Endothelial cell of umbilical vein (primary cell): ENCODE data around the gene MOB2. TPM values are rescaled to one million over a fixed set of nuclear protein-coding genes. Genes with fewer than 3 reads are reported as not detected.

Experiments used
- BruUV-seq: library from RNA; stranded (reverse); fragments of 400-500 nt; replicated peaks from 2 replicates; lab custom pipeline; 2021; lab: Mats Ljungman, UMichigan
- CTCF ChIA-PET: fragments of 300-600, 350-600 bp; sonication (Branson Sonifier 250); formaldehyde crosslinking; loops from one replicate; lab custom pipeline; 2021; ENCODE audit warnings: antibody characterized with exemption, inconsistent platforms; lab: Charles Lee
- POLR2A ChIA-PET: fragments of 300-600, 350-600 bp; sonication (Branson Sonifier 250); formaldehyde crosslinking; loops from one replicate; lab custom pipeline; 2021; ENCODE audit warnings: antibody characterized with exemption, inconsistent platforms; lab: Charles Lee
- DNase-seq: peaks from one replicate; pipeline ENCODE4 v3.0.0-alpha.2; 2011; ENCODE audit warnings: low read depth, low spot score
- FAIRE-seq: peaks from 2 replicates; lab custom pipeline; 2011; peaks lifted over from hg19 to GRCh38; lab: Jason Lieb, UNC
- H2AFZ ChIP-seq: 2 replicates; pipeline ENCODE4 v1.6.0; 2012; ENCODE audit warnings: low read depth, low read length, control low read depth, inconsistent platforms
- H3K27ac ChIP-seq: 2 replicates; pipeline ENCODE4 v1.5.1; 2011; ENCODE audit warnings: low read depth, mild to moderate bottlenecking, control low read depth, low read length, moderate library complexity; ENCODE audit not compliant: insufficient read depth
- H3K27me3 ChIP-seq, 2 experiments: 2 replicates each; pipeline versions ENCODE4 v1.6.0 to v1.6.1; 2011; ENCODE audit warnings: low read length in 2 of 2, mixed read lengths in 1 of 2; ENCODE audit not compliant: control insufficient read depth in 2 of 2, insufficient read depth in 2 of 2
- H3K36me3 ChIP-seq, 2 experiments: 2 replicates in 1 of 2; 3 replicates in 1 of 2; pipeline ENCODE4 v1.5.1; 2011; ENCODE audit warnings: low read length in 2 of 2, mild to moderate bottlenecking in 1 of 2, moderate library complexity in 1 of 2; ENCODE audit not compliant: control insufficient read depth in 2 of 2, insufficient read depth in 2 of 2; ENCODE audit errors: extremely low read depth in 1 of 2
- H3K4me1 ChIP-seq: 3 replicates; pipeline ENCODE4 v1.5.1; 2011; ENCODE audit warnings: mild to moderate bottlenecking, low read length; ENCODE audit not compliant: control insufficient read depth, insufficient read depth; ENCODE audit errors: extremely low read depth
- H3K4me2 ChIP-seq: 2 replicates; pipeline ENCODE4 v1.6.1; 2011; ENCODE audit warnings: low read length, control low read depth, mixed read lengths; ENCODE audit not compliant: insufficient read depth
- H3K4me3 ChIP-seq, 3 experiments: fragments of 200-600 bp in 1 of 3; sonication (generic), shearing (Covaris generic) in 1 of 3; replicated peaks in 1 of 3; 2 replicates each; pipeline ENCODE4 v1.5.1; 2011 to 2016; ENCODE audit warnings: control low read depth in 3 of 3, low read length in 3 of 3, mild to moderate bottlenecking in 2 of 3, inconsistent platforms in 1 of 3, low read depth in 1 of 3, moderate library complexity in 1 of 3; ENCODE audit not compliant: insufficient read depth in 1 of 3
- H3K79me2 ChIP-seq: 2 replicates; pipeline ENCODE4 v1.6.0; 2012; ENCODE audit warnings: low read length, inconsistent platforms; ENCODE audit not compliant: control insufficient read depth, insufficient read depth
- H3K9ac ChIP-seq: replicated peaks from 2 replicates; pipeline ENCODE3; 2011; ENCODE audit warnings: low read length, control low read depth; ENCODE audit not compliant: insufficient read depth; ENCODE audit errors: extremely low read depth
- H3K9me1 ChIP-seq: replicated peaks from 3 replicates; pipeline ENCODE4 v1.6.0; 2011; ENCODE audit warnings: mild to moderate bottlenecking, low read length; ENCODE audit not compliant: control insufficient read depth, insufficient read depth; ENCODE audit errors: extremely low read depth
- H3K9me3 ChIP-seq: replicated peaks from 2 replicates; pipeline ENCODE4 v1.5.1; 2012; ENCODE audit warnings: low read length, inconsistent platforms; ENCODE audit not compliant: control insufficient read depth, insufficient read depth
- H4K20me1 ChIP-seq: replicated peaks from 2 replicates; pipeline ENCODE3; 2011; ENCODE audit warnings: mild to moderate bottlenecking, low read length; ENCODE audit not compliant: control insufficient read depth, insufficient read depth; ENCODE audit errors: extremely low read depth
- EZH2 ChIP-seq: IDR thresholded peaks from 2 replicates; pipeline ENCODE4 v1.6.1; 2012; ENCODE audit warnings: borderline replicate concordance, low read depth, mild to moderate bottlenecking, moderate library complexity, low read length, inconsistent platforms; ENCODE audit not compliant: severe bottlenecking
- FOS ChIP-seq: IDR thresholded peaks from 2 replicates; pipeline ENCODE4 v1.6.1; 2011; ENCODE audit warnings: mild to moderate bottlenecking, low read length, moderate library complexity, borderline replicate concordance; ENCODE audit not compliant: insufficient read depth
- GATA2 ChIP-seq: IDR thresholded peaks from 2 replicates; pipeline ENCODE4 v1.7.0; 2011; ENCODE audit warnings: low read depth, mild to moderate bottlenecking, moderate library complexity, mixed read lengths, low read length; ENCODE audit not compliant: insufficient read length, insufficient read depth
- JUN ChIP-seq: IDR thresholded peaks from 2 replicates; pipeline ENCODE4 v1.6.1; 2011; ENCODE audit warnings: borderline replicate concordance, low read depth; ENCODE audit not compliant: insufficient read length, insufficient read depth
- MYC ChIP-seq: IDR thresholded peaks from one replicate; pipeline ENCODE4 v1.6.1; 2011; ENCODE audit warnings: mild to moderate bottlenecking, low read depth, low read length
- POLR2A ChIP-seq: IDR thresholded peaks from 2 replicates; pipeline ENCODE4 v1.6.1; 2012; ENCODE audit warnings: low read depth, mild to moderate bottlenecking, control low read depth, low read length
- POLR2AphosphoS5 ChIP-seq: IDR thresholded peaks from 2 replicates; pipeline ENCODE4 v1.6.1; 2012; ENCODE audit warnings: low read depth, mild to moderate bottlenecking, control low read depth, low read length, moderate library complexity; ENCODE audit not compliant: insufficient read depth
- dilution Hi-C: fragments of 300-500 bp; cut with MboI; formaldehyde crosslinking; loops from one replicate; pipeline ENCODE4 v1.15.0; 2019; ENCODE audit warnings: low sequenced_read_pairs; ENCODE audit not compliant: extremely low pct_ligation_motif_present
- intact Hi-C: fragments of 100-400 bp; cut with micrococcal nuclease; formaldehyde crosslinking; loops from one replicate; pipeline ENCODE4 v1.10.0; 2022
- polyA plus RNA-seq, 4 experiments: library from polyadenylated mRNA; depleted of rRNA in 3 of 4; stranded (reverse) in 3 of 4; unstranded in 1 of 4; fragments of >200 nt; gene quantifications; 2 replicates each; pipeline versions ENCODE4 v1.2.1 to v1.2.3, GENCODE V29; 2011 to 2012; ENCODE audit warnings: missing spikeins in 1 of 4
- total RNA-seq: library from RNA; stranded (reverse); gene quantifications from 2 replicates; pipeline ENCODE4 v1.2.3, GENCODE V29; 2021
- TF ChIP-seq, protein P1 (sequence below): IDR thresholded peaks from 2 replicates; pipeline ENCODE4 v1.6.1; 2011; ENCODE audit not compliant: insufficient read depth, insufficient read length
- TF ChIP-seq, protein P2 (sequence below), 2 donors: IDR thresholded peaks; 1 replicate in 1 of 2; 2 replicates in 1 of 2; pipeline ENCODE4 v1.5.1; 2011; ENCODE audit warnings: low read length in 2 of 2, mild to moderate bottlenecking in 2 of 2, moderate library complexity in 2 of 2, control low read depth in 1 of 2, inconsistent platforms in 1 of 2, low read depth in 1 of 2; ENCODE audit not compliant: insufficient read depth in 1 of 2; ENCODE audit errors: extremely low read depth in 1 of 2

Gene MOB2
- total and polyA plus RNA-seq, 2 donors (not counting 3 experiments of a cell fraction or from before 2014, with no cell fraction given): 38.2 to 50.6 TPM

DNA sequence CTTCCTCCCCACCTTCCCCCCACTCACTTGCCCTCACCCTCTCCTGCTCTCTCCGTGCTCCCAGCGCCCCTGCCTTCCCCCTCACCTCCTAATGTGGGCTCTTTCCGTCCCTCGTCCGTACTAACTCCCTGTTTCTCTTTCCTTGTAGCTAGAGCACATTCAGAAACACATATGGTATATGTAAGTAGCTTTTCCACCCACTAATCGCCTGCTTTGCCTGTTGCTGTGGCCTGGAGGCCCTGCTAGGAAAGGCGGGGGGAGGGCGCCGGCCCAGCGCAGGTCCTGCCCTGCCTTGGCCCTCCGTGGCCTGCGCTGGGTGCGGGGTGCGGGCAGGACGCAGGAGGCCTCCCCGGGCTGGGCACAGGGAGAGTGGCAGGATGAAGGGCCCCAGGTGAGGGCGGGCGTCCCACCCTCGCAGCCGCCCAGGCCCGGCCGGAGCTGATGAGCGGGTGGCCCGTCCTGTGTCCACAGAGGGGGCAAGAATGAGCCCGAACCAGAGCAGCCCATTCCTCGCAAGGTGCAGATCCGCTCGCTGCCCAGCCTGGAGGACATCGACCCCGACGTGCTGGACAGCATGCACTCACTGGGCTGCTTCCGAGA lies 41.7 kb downstream of the MOB2 start:
- Histone ChIP-seq H3K4me1 (no peaks in the 10 kb centered on the region), H3K4me2 (no peak overlapping the region), H3K36me3 (no peaks in the 10 kb centered on the region), H3K4me3 (no peak overlapping the region), H2AFZ (no peak overlapping the region), H3K27me3 (no peaks in the 10 kb centered on the region), H4K20me1 (no peaks in the 10 kb centered on the region), H3K9me3 (no peaks in the 10 kb centered on the region), H3K79me2 (no peaks in the 10 kb centered on the region), H3K9ac (no peak overlapping the region), H3K9me1 (no peaks in the 10 kb centered on the region), H3K27ac (no peak overlapping the region)
- no peak for DNase-seq
- intact Hi-C loops: no loop called here
- CTCF ChIA-PET: no interaction called here
- dilution Hi-C loops: no loop called here
- POLR2A ChIA-PET: no interaction called here
- TF ChIP-seq JUN (no peak), EZH2 (no peak), POLR2A (no peak), POLR2AphosphoS5 (no peak), FOS (no peak), MYC (no peak), GATA2 (no peak)
- TF ChIP-seq, protein P1, sequence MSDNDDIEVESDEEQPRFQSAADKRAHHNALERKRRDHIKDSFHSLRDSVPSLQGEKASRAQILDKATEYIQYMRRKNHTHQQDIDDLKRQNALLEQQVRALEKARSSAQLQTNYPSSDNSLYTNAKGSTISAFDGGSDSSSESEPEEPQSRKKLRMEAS: no peak
- TF ChIP-seq, protein P2, sequence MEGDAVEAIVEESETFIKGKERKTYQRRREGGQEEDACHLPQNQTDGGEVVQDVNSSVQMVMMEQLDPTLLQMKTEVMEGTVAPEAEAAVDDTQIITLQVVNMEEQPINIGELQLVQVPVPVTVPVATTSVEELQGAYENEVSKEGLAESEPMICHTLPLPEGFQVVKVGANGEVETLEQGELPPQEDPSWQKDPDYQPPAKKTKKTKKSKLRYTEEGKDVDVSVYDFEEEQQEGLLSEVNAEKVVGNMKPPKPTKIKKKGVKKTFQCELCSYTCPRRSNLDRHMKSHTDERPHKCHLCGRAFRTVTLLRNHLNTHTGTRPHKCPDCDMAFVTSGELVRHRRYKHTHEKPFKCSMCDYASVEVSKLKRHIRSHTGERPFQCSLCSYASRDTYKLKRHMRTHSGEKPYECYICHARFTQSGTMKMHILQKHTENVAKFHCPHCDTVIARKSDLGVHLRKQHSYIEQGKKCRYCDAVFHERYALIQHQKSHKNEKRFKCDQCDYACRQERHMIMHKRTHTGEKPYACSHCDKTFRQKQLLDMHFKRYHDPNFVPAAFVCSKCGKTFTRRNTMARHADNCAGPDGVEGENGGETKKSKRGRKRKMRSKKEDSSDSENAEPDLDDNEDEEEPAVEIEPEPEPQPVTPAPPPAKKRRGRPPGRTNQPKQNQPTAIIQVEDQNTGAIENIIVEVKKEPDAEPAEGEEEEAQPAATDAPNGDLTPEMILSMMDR (IDR thresholded peaks at IDR 0.05; ENCODE audit: extremely low read depth in 1 of 2, insufficient read depth in 1 of 2, low read depth in 1 of 2, low read length in 2 of 2): no peak
- no peak for FAIRE-seq
- no TSS peak for BruUV-seq
